GM12801 (cell line): ENCODE results near the gene DAPK2.

Experiments
- CTCF ChIP-seq: IDR thresholded peaks from one replicate; pipeline ENCODE4 v1.5.1; 2011; ENCODE audit warnings: control low read depth; ENCODE audit not compliant: insufficient read length; ENCODE audit errors: extremely low read depth

The DAPK2 gene

DNA sequence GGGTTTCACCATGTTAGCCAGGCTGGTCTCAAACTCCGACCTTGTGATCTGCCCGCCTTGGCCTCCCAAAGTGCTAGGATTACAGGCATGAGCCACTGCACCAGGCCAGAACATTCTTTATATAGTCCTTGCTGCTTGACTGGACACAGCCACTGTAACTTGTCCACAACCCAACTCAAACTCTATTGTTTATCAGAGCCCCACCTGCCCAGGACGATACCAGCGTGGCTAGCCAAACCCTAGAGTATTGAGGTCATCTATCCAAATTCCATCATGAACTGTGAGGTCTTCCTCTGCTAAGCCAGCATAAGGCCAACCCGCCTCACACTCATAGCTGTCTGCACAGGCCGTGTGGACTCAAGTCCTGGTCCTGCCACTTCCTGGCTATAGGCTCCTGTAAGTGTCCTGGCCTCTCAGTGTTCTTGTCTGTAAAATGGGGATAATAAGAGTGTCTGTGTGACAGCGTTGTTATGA is 63.9 kb downstream of the DAPK2 start:
- TF ChIP-seq CTCF = no peak

GRCh38 chr15:63981596-63982320 is 64.5 kb downstream of the DAPK2 start:
- TF ChIP-seq CTCF = no peak

DNA sequence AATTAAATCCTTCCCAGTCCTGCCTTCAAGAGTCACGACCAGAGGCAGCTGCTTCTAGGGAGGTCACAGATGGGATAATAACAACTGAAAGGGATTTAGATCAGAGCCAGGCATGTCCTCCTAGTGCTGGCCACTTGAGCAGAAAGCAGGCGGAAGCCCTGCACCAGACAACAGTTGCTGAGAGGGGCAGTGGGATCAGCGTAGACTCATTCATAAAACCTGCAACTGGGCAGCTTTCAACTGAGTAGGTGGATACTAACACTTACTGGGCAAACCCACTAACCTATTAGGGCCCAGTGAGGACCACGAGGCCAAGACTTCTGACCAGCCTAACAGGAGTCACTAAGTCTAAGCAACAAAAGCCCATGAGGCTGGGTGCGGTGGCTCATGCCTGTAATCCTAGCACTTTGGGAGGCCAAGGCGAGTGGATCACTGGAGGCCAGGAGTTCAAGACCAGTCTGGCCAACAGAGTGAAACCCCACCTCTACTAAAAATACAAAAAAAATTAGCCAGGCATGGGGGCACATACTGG is 67.0 kb downstream of the DAPK2 start:
- TF ChIP-seq CTCF = no peak

GRCh38 chr15:63978511-63979261 is 67.6 kb downstream of the DAPK2 start:
- no peak for TF ChIP-seq CTCF

- TF ChIP-seq CTCF = no peak
Observed at GRCh38 chr15:63977119-63977518, 69.2 kb downstream of the DAPK2 start.

- no peak for TF ChIP-seq CTCF
Observed at GRCh38 chr15:63974021-63974420, 72.3 kb downstream of the DAPK2 start.

DNA sequence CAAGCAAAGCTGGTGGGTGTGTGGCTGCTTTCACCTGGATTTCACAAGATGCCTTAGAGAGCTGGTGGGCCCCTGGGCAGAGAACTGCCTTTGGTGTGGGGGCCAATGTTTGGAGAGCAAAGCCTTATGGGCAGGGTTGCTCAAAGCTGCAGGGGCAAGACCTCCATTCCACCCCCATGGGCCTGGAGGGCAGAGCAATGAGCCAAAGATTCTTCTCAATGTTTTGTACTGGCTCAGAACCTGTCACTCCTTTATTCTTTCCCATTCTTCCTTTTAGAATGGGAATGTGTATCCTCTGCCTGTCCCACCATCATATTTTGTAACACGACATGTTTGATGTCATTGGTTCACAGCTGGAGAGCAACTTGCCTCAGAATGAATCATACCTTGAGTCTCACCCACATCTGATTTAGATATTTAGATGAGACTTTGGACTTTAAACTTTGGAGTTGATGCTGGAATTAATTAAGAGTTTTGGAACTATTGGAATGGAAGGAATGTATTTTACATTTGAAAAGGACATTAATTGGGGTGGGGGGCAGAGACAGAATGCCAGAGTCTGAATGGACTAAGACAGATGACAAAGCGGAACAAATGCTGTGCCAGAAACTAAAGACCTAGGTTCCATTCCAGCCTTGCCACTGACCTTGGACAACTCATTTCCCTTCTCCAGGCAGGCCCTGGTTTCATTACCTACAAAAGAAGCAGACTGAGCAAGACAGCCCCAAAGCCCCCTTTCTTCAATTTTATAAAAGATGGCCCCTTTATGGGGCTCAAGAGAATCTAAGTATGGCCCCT is 72.9 kb downstream of the DAPK2 start:
- TF ChIP-seq CTCF = no peak
